ENCODE data around the gene TFCP2L1. TPM values are rescaled to one million over a fixed set of nuclear protein-coding genes. Genes with fewer than 3 reads are reported as not detected.

Gene TFCP2L1
- total and polyA plus RNA-seq, 2 of the 4 experiments (the other 2 are of a cell fraction), result not detected

DNA sequence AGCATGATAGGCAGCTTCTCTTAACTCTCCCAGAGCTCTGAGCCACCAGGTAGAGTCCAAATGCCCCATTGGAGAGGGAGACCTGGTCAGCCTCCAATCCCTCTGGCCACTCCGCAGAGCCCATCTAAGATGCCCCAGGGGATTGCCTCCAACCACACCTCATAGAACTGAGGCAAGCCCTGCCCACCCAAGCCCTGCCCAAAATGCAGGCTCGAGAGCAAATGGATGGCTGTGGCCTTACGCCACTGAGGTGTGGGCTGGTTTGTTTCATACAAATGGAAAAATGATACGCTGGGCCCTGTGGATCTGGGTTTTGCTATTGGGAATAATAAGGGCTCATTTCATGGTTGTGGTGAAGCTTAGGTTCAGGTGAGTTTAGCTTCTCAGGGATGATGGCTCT lies 3.0 kb upstream of the TFCP2L1 start:
- Histone ChIP-seq H3K9me1 (ENCODE audit: insufficient read depth, low read length) (no peaks in the 10 kb centered on the region), H4K91ac (ENCODE audit: insufficient read depth, low read depth, low read length) (no peak overlapping the region), H2AK9ac (replicated peaks; ENCODE audit: low read depth, low read length, poor library complexity) (no peak overlapping the region), H2BK15ac (ENCODE audit: low read depth, low read length) (no peak overlapping the region), H3K36me3 (ENCODE audit: control insufficient read depth, insufficient read depth, low read length) (no peaks in the 10 kb centered on the region), H3K79me1 (ENCODE audit: low read depth in 1 of 2, low read length in 2 of 2) (no peaks in the 10 kb centered on the region), H2BK20ac (ENCODE audit: low read depth, low read length) (no peak overlapping the region), H2BK5ac (ENCODE audit: low read depth, low read length, poor library complexity, severe bottlenecking) (no peak overlapping the region), H3K18ac (ENCODE audit: low read depth, low read length) (no peak overlapping the region), H3K4me2 (ENCODE audit: low read depth, low read length) (no peak overlapping the region), H3K27me3 (ENCODE audit: control insufficient read depth, insufficient read depth, low read length) (peaks cover 56% of the 10 kb centered on the region), H3K27ac (ENCODE audit: insufficient read depth, low read length) (no peak overlapping the region), H3K14ac (replicated peaks; ENCODE audit: low read depth, low read length) (no peak overlapping the region), H2BK120ac (ENCODE audit: low read depth, low read length) (no peak overlapping the region), H3K9me3 (ENCODE audit: control insufficient read depth, insufficient read depth, low read length) (no peaks in the 10 kb centered on the region), H4K8ac (ENCODE audit: low read depth in 2 of 2, low read length in 2 of 2) (no peak overlapping the region), H3K4ac (ENCODE audit: low read depth, low read length) (no peak overlapping the region), H3K56ac (ENCODE audit: extremely low read depth, insufficient read depth, low read length) (no peak overlapping the region), H4K20me1 (ENCODE audit: insufficient read depth, low read length) (no peaks in the 10 kb centered on the region), H3K9ac (ENCODE audit: low read depth, low read length) (no peak overlapping the region), H3K4me3 (ENCODE audit: insufficient read depth, low read depth, low read length) (no peak overlapping the region), H2AK5ac (ENCODE audit: low read depth, low read length) (no peak overlapping the region), H3K23ac (ENCODE audit: low read depth, low read length) (no peak overlapping the region), H2AFZ (replicated peaks; ENCODE audit: low read length, poor library complexity) (no peak overlapping the region), H4K5ac (ENCODE audit: low read depth, low read length) (no peak overlapping the region), H3K4me1 (ENCODE audit: control insufficient read depth, insufficient read depth, low read length) (no peaks in the 10 kb centered on the region)
- TF ChIP-seq FOS (IDR thresholded peaks at IDR 0.05; ENCODE audit: low read depth, low read length) (no peak), POLR2A (IDR thresholded peaks at IDR 0.05; ENCODE audit: low read depth, low read length) (no peak), RCOR1 (IDR thresholded peaks at IDR 0.05; ENCODE audit: insufficient replicate concordance, low read length) (no peak)
- TF ChIP-seq, protein P1, sequence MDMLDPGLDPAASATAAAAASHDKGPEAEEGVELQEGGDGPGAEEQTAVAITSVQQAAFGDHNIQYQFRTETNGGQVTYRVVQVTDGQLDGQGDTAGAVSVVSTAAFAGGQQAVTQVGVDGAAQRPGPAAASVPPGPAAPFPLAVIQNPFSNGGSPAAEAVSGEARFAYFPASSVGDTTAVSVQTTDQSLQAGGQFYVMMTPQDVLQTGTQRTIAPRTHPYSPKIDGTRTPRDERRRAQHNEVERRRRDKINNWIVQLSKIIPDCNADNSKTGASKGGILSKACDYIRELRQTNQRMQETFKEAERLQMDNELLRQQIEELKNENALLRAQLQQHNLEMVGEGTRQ (IDR thresholded peaks at IDR 0.05; ENCODE audit: low read depth, low read length), result no peak
- TF ChIP-seq, protein P2, sequence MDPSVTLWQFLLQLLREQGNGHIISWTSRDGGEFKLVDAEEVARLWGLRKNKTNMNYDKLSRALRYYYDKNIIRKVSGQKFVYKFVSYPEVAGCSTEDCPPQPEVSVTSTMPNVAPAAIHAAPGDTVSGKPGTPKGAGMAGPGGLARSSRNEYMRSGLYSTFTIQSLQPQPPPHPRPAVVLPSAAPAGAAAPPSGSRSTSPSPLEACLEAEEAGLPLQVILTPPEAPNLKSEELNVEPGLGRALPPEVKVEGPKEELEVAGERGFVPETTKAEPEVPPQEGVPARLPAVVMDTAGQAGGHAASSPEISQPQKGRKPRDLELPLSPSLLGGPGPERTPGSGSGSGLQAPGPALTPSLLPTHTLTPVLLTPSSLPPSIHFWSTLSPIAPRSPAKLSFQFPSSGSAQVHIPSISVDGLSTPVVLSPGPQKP (IDR thresholded peaks at IDR 0.05; ENCODE audit: borderline replicate concordance, low read depth, low read length), result no peak
- intact Hi-C loops (cut with micrococcal nuclease) (no loop called here), in situ Hi-C loops (cut with MboI; ENCODE audit: low sequenced_read_pairs) (no loop called here), dilution Hi-C loops (cut with HindIII; ENCODE audit: low sequenced_read_pairs, unreplicated experiment) (no loop called here)
- POLR2A ChIA-PET (ENCODE audit: unreplicated experiment), result no interaction called here
- CTCF ChIA-PET, result no interaction called here
- DNase-seq (no peak), ATAC-seq (ENCODE audit: low read depth) (no peak)
- BruUV-seq (replicated peaks), result no TSS peak
- 73% methylated on average over 3 of the region's 4 CpGs; no CpG with 5 or more reads in 1 of the 2 experiments for WGBS, 2 experiments (ENCODE audit: extremely low coverage in 2 of 2, insufficient read length in 1 of 2)
